Measurements from ENCODE around the gene ABTB2. TPM values are rescaled to one million over a fixed set of nuclear protein-coding genes. Genes with fewer than 3 reads are reported as not detected.

The ABTB2 gene
- total RNA-seq, 1 experiment from 2014 or later, result 5.5 TPM

DNA sequence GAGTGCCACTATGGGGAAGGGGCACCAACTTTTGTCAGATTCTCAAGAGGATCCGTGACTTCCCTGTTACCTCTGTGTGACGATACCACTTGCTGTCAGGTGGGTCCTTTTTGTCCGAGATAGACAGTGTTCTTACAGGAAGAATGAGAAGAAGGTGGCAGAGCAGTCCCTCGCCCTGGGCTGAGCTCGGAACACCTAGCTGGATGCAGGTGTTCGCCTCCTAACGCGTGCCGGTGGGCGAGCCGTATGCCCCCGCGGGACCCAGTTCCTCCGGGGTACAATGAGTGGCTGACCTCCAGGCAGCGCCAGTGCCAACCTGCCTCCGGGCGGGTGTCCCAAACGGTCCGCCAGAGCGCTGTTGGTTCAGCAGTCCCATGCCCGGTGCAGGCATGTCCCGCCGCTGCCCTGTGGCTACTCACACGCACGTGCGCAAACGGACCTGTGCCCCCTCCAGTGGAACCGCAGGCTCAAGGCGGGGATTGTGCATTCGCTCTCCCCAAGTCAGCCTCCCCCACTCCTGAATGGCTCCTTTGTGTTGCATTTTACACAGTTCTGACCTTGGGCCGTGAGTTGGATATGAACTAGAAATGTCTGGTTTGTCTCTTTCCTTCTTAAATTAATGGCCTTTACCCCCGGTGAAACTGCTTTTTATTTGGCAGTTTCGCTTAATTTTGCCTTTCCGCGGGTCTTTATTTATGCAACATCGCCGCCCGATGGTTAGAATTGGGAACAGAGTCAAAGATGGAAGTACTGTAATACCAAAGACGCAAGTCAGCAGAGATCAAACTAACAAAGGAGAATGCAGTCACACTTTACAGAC lies 1.1 kb upstream of the ABTB2 start:
- Histone ChIP-seq H2BK120ac (ENCODE audit: low read depth, low read length, poor library complexity, severe bottlenecking) (no peak overlapping the region), H3K4me2 (ENCODE audit: insufficient read depth, insufficient read length, low read length) (peak overlapping the region; percentile 79), H4K91ac (ENCODE audit: insufficient read length, low read depth, low read length) (no peak overlapping the region), H3K14ac (ENCODE audit: insufficient read depth, low read length) (peak overlapping the region; percentile 11; the same call in 1 of the 2 replicates), H3K23me2 (ENCODE audit: insufficient read length, low read depth, low read length, poor library complexity, severe bottlenecking) (peaks cover 25% of the 10 kb centered on the region), H2BK20ac (ENCODE audit: low read depth, low read length, poor library complexity, severe bottlenecking) (no peak overlapping the region), H3K56ac (ENCODE audit: insufficient read length, low read depth, low read length) (no peak overlapping the region), H2AK5ac (ENCODE audit: insufficient read length, low read length) (no peak overlapping the region), H3K4ac (ENCODE audit: low read depth, low read length) (no peak overlapping the region), H3K4me1 (ENCODE audit: insufficient read depth, low read length) (peaks cover 2% of the 10 kb centered on the region; the same call in 1 of the 2 replicates), H2BK5ac (ENCODE audit: insufficient read length, low read length) (no peak overlapping the region), H3K23ac (ENCODE audit: insufficient read length, low read depth, low read length) (no peak overlapping the region), H3T11ph (ENCODE audit: low read length) (no peak overlapping the region), H2AFZ (ENCODE audit: low read length) (no peak overlapping the region), H4K5ac (ENCODE audit: insufficient read length, low read depth, low read length) (no peak overlapping the region), H2BK15ac (ENCODE audit: low read depth, low read length) (no peak overlapping the region), H3K27ac (ENCODE audit: insufficient read length, low read depth, low read length) (peak overlapping the region; percentile 63), H3K79me1 (ENCODE audit: insufficient read depth, low read depth, low read length, poor library complexity, severe bottlenecking) (no peaks in the 10 kb centered on the region), H3K9ac (ENCODE audit: extremely low read depth, insufficient read length, low read length) (peak overlapping the region; percentile 21), H2BK12ac (ENCODE audit: insufficient read length, low read depth, low read length) (no peak overlapping the region), H4K8ac (replicated peaks; ENCODE audit: insufficient read length, low read depth, low read length) (no peak overlapping the region), H3K9me3 (ENCODE audit: control insufficient read depth, low read depth, low read length) (no peaks in the 10 kb centered on the region), H4K20me1 (ENCODE audit: control insufficient read depth, insufficient read depth, insufficient read length) (no peaks in the 10 kb centered on the region), H3K27me3 (ENCODE audit: insufficient read depth, low read length) (peaks cover 13% of the 10 kb centered on the region; the same call in 1 of the 2 replicates), H3K79me2 (ENCODE audit: insufficient read depth, low read length) (no peaks in the 10 kb centered on the region), H3K18ac (ENCODE audit: insufficient read length, low read depth, low read length) (peak overlapping the region; percentile 38)
- WGBS (ENCODE audit: extremely low coverage, insufficient read length, low lambda C conversion rate), result no CpG with 5 or more reads among the region's 39 CpGs
- H3K27ac Mint-ChIP-seq, result peak overlapping the region; percentile 74 to 82 (median 81); a peak in 6 of 7 replicates
- H3K36me3 Mint-ChIP-seq (ENCODE audit: insufficient read depth in 1 of 3, low read depth in 3 of 3), result no peaks in the 10 kb centered on the region
- H3K9me3 Mint-ChIP-seq, result no peaks in the 10 kb centered on the region
- TF ChIP-seq, protein P1, sequence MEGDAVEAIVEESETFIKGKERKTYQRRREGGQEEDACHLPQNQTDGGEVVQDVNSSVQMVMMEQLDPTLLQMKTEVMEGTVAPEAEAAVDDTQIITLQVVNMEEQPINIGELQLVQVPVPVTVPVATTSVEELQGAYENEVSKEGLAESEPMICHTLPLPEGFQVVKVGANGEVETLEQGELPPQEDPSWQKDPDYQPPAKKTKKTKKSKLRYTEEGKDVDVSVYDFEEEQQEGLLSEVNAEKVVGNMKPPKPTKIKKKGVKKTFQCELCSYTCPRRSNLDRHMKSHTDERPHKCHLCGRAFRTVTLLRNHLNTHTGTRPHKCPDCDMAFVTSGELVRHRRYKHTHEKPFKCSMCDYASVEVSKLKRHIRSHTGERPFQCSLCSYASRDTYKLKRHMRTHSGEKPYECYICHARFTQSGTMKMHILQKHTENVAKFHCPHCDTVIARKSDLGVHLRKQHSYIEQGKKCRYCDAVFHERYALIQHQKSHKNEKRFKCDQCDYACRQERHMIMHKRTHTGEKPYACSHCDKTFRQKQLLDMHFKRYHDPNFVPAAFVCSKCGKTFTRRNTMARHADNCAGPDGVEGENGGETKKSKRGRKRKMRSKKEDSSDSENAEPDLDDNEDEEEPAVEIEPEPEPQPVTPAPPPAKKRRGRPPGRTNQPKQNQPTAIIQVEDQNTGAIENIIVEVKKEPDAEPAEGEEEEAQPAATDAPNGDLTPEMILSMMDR (conservative IDR thresholded peaks at IDR 0.05), result peak; percentile 94
- peak overlapping the region; percentile 70 to 83 for H3K4me3 Mint-ChIP-seq
- peaks cover 16 to 28% of the 10 kb centered on the region in 2 experiments for H3K4me1 Mint-ChIP-seq
- peaks cover 45% of the 10 kb centered on the region for H3K27me3 Mint-ChIP-seq (ENCODE audit: low read depth)
- peak; percentile 55 for DNase-seq
